Peyer's patch (tissue), 4 donors: ENCODE results near the gene FAM204A. TPM values are rescaled to one million over a fixed set of nuclear protein-coding genes. Genes with fewer than 3 reads are reported as not detected.

Experiments used
- DNase-seq, 3 donors: peaks; one replicate each; pipeline ENCODE4 v3.0.0-alpha.2; 2017 to 2019
- H3K27ac ChIP-seq, 4 donors: fragments of 200-600 bp; sonication (generic); one replicate each; pipeline ENCODE4 v1.5.1; 2016 to 2019
- H3K27me3 ChIP-seq, 2 donors: fragments of 200-600 bp; sonication (generic); one replicate each; pipeline ENCODE4 v1.5.1; 2019
- H3K36me3 ChIP-seq, 3 donors: fragments of 200-600 bp; sonication (generic); one replicate each; pipeline ENCODE4 v1.5.1; 2016 to 2019
- H3K4me1 ChIP-seq, 4 donors: fragments of 200-600 bp; sonication (generic); one replicate each; pipeline ENCODE4 v1.5.1; 2016 to 2019
- H3K4me3 ChIP-seq, 4 donors: fragments of 200-600 bp; sonication (generic); 1 replicate in 3 of 4; 2 replicates in 1 of 4; pipeline ENCODE4 v1.5.1; 2016 to 2019; ENCODE audit warnings: mild to moderate bottlenecking in 1 of 4
- H3K9me3 ChIP-seq, 4 donors: fragments of 200-600 bp; sonication (generic); one replicate each; pipeline ENCODE4 v1.5.1; 2016 to 2019; ENCODE audit warnings: mild to moderate bottlenecking in 1 of 4
- CTCF ChIP-seq, 6 experiments: fragments of 450-650 bp in 4 of 6; fragments of 200-600 bp in 2 of 6; sonication (generic) in 1 of 6; IDR thresholded peaks; one replicate each; pipeline ENCODE4 v1.5.1; 2017 to 2019; ENCODE audit warnings: antibody characterized with exemption in 6 of 6, mild to moderate bottlenecking in 3 of 6, moderate library complexity in 1 of 6
- POLR2A ChIP-seq, 2 donors: fragments of 450-650 bp; IDR thresholded peaks; one replicate each; pipeline ENCODE4 v1.5.1; 2017; ENCODE audit warnings: antibody characterized with exemption in 2 of 2, mild to moderate bottlenecking in 2 of 2, moderate library complexity in 2 of 2
- total RNA-seq, 4 donors: library from RNA; depleted of rRNA; stranded (reverse); fragments of >200 nt; gene quantifications; one replicate each; pipeline ENCODE4 v1.1.0, GENCODE V29; 2016

Gene FAM204A
- total RNA-seq, 4 donors from 2014 or later, result 18.4 to 68.5 (median 23.8) TPM

DNA sequence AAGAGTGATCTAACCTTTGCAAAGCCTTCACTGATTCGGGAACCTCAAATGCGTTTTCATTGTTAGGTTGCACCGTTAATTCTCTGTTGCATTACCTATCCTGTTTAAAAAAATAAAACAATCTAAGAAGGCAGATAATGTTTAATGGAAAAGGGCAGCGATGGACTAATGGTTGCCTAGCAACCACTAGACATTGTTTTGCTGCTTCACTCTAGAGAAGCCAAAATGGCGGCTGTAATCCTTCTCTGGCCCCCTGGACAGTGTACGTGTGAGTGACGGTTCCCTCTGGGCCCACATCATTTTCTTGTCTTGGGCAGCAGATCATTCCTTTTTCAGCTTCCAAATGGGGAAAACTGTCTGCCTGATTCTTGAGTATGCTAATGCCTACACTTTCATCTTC lies 43.3 kb downstream of the FAM204A start:
- no peaks in the 10 kb centered on the region for H3K9me3 ChIP-seq
- H3K4me3 ChIP-seq, result no peak overlapping the region
- no peaks in the 10 kb centered on the region for H3K36me3 ChIP-seq
- no peak for DNase-seq
- H3K27me3 ChIP-seq, result no peaks in the 10 kb centered on the region
- no peak overlapping the region for H3K27ac ChIP-seq
- no peak for TF ChIP-seq CTCF (IDR thresholded peaks at IDR 0.05)
- TF ChIP-seq POLR2A (IDR thresholded peaks at IDR 0.05), result no peak
- H3K4me1 ChIP-seq, result no peaks in the 10 kb centered on the region

GRCh38 chr10:118291122-118291521 lies 51.0 kb downstream of the FAM204A start:
- DNase-seq, result no peak
- TF ChIP-seq CTCF (IDR thresholded peaks at IDR 0.05) (no peak), POLR2A (IDR thresholded peaks at IDR 0.05) (no peak)
- H3K27me3 ChIP-seq, result no peaks in the 10 kb centered on the region
- H3K27ac ChIP-seq, result no peak overlapping the region
- H3K4me1 ChIP-seq, result no peaks in the 10 kb centered on the region
- no peaks in the 10 kb centered on the region for H3K9me3 ChIP-seq
- no peak overlapping the region for H3K4me3 ChIP-seq
- H3K36me3 ChIP-seq, result no peaks in the 10 kb centered on the region

GRCh38 chr10:118290471-118290995 lies 51.6 kb downstream of the FAM204A start:
- Histone ChIP-seq H3K4me3 (no peak overlapping the region), H3K27ac (no peak overlapping the region), H3K9me3 (no peaks in the 10 kb centered on the region), H3K4me1 (no peaks in the 10 kb centered on the region), H3K27me3 (no peaks in the 10 kb centered on the region), H3K36me3 (no peaks in the 10 kb centered on the region)
- DNase-seq, result no peak
- TF ChIP-seq CTCF (IDR thresholded peaks at IDR 0.05) (no peak), POLR2A (IDR thresholded peaks at IDR 0.05) (no peak)

GRCh38 chr10:118287076-118287806 lies 54.9 kb downstream of the FAM204A start:
- Histone ChIP-seq H3K4me1 (no peaks in the 10 kb centered on the region), H3K36me3 (no peaks in the 10 kb centered on the region), H3K9me3 (no peaks in the 10 kb centered on the region), H3K27ac (no peak overlapping the region), H3K27me3 (no peaks in the 10 kb centered on the region), H3K4me3 (no peak overlapping the region)
- no peak for DNase-seq
- TF ChIP-seq POLR2A (IDR thresholded peaks at IDR 0.05) (no peak), CTCF (IDR thresholded peaks at IDR 0.05) (no peak)

DNA sequence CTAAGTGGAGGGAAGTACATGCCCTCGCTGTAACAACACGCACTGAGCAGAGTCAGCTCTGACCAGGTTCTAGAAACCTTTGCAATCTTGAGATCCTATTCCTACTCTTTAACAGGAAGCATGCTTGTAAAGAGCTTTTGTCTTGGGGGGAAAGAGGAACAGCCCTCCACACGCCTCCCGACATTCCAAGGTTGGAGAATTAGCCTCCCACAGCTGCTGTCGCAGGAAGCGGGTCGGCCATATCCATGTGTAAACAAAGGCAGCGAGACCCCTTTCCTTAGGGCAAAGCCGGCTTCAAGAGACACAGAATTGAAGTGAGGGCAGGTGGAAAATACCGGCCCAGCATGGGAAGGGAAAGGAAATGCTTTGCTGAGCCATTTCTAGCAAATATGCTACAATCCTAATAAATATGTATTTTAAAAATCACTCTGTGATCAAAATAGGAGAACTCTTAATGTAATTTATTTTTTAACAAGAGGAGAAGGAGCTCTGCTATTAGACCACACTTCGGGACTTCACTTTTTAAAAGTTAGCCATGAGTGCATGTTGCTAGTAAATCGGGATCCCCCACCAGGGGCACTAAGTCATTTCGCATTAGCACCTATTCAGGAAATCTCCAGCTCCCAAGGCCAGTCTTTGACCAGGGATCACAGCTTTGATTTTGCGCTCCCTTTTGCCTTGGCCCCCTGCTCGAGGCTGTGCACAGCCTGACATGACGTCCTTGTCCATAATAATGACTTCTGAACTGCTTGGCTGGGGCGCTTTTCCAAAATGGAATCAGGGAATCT lies 55.9 kb downstream of the FAM204A start:
- no peaks in the 10 kb centered on the region for H3K27me3 ChIP-seq
- no peak for TF ChIP-seq CTCF (IDR thresholded peaks at IDR 0.05)
- no peak for TF ChIP-seq POLR2A (IDR thresholded peaks at IDR 0.05)
- no peak overlapping the region for H3K4me3 ChIP-seq
- H3K4me1 ChIP-seq, result no peaks in the 10 kb centered on the region
- no peaks in the 10 kb centered on the region for H3K36me3 ChIP-seq
- no peak for DNase-seq
- no peaks in the 10 kb centered on the region for H3K9me3 ChIP-seq
- H3K27ac ChIP-seq, result no peak overlapping the region
